ENCODE measurements around the gene ARHGDIB. TPM values are rescaled to one million over a fixed set of nuclear protein-coding genes. Genes with fewer than 3 reads are reported as not detected.

Gene ARHGDIB
- total and polyA plus RNA-seq, 10 of the 15 experiments (the other 5 are each of a cell fraction or from before 2014, with no cell fraction given) = 796 to 2,849 (median 1,346) TPM

- no peaks in the 10 kb centered on the region for H4K20me1 ChIP-seq (ENCODE audit: control insufficient read depth, insufficient read depth)
- in situ Hi-C loops (cut with MboI) = no loop called here
- SMC1A ChIA-PET (ENCODE audit: uncharacterized antibody, unreplicated experiment) = no interaction called here
- no peak overlapping the region for H2AFZ ChIP-seq (ENCODE audit: control insufficient read depth, low read depth, low read length)
- H3K9ac ChIP-seq (ENCODE audit: control insufficient read depth, insufficient read depth, low read length) = no peak overlapping the region
- RAD21 ChIA-PET (ENCODE audit: unreplicated experiment) = interaction anchor here (1.9 kb wide), 1 partner anchor 52 kb away, joined by 5 read pairs; no protein-coding TSS in a partner anchor
- CTCF ChIA-PET = no interaction called here
- H3K27me3 ChIP-seq (replicated peaks in 1 of 2; ENCODE audit: control insufficient read depth in 2 of 2, insufficient read depth in 2 of 2, low read length in 1 of 2) = no peaks in the 10 kb centered on the region
- no peaks in the 10 kb centered on the region for H3K9me3 ChIP-seq (replicated peaks; ENCODE audit: control insufficient read depth, insufficient read depth, low read length)
- no peak overlapping the region for H3K4me2 ChIP-seq (ENCODE audit: control insufficient read depth, insufficient read depth)
- intact Hi-C loops (cut with micrococcal nuclease; ENCODE audit: unreplicated experiment) = no loop called here
- no peak overlapping the region for H3K27ac ChIP-seq (ENCODE audit: control insufficient read depth, insufficient read depth)
- TF ChIP-seq RCOR1 (conservative IDR thresholded peaks at IDR 0.05; ENCODE audit: low read depth, low read length) (no peak), ASH2L (IDR thresholded peaks at IDR 0.05; ENCODE audit: borderline replicate concordance, low read depth) (no peak), STAT3 (IDR thresholded peaks at IDR 0.05; ENCODE audit: low read depth, low read length) (no peak), ZNF592 (IDR thresholded peaks at IDR 0.05) (no peak), YBX1 (IDR thresholded peaks at IDR 0.05) (no peak), BACH1 (IDR thresholded peaks at IDR 0.05; ENCODE audit: borderline replicate concordance) (no peak)
- no peak overlapping the region for H3K4me3 ChIP-seq
- H3K4me1 ChIP-seq (ENCODE audit: control insufficient read depth, insufficient read depth, low read length) = peaks cover 4% of the 10 kb centered on the region; the same call in 1 of the 2 replicates
- DNase-seq (ENCODE audit: low read depth, low spot score) (no peak), ATAC-seq (no peak), FAIRE-seq (no peak)
- no peaks in the 10 kb centered on the region for H3K79me2 ChIP-seq (ENCODE audit: control insufficient read depth, insufficient read depth, low read length)
- WGBS (ENCODE audit: insufficient coverage, insufficient replicate concordance, low lambda C conversion rate, missing lambda C conversion rate) = 67% methylated on average over 5 of the region's 5 CpGs
- no peaks in the 10 kb centered on the region for H3K36me3 ChIP-seq (ENCODE audit: control insufficient read depth in 2 of 2, insufficient read depth in 2 of 2, low read length in 1 of 2)
- no TSS peak for BruUV-seq (replicated peaks)
- POLR2A ChIA-PET = no interaction called here
Observed at GRCh38 chr12:14900521-14901227, 60.7 kb downstream of the ARHGDIB start.

Data from GM12878 (cell line).